ENCODE results near the gene ZBTB21.

GRCh38 chr21:42044871-42045495, 34.8 kb upstream of the ZBTB21 start:
- TF ChIP-seq YY1 (IDR thresholded peaks at IDR 0.05; ENCODE audit: insufficient read depth, insufficient read length) (no peak), ZNF274 (IDR thresholded peaks at IDR 0.05; ENCODE audit: low read depth, low read length) (no peak)
